OCI-LY3 (cell line): Measurements from ENCODE around the gene CORO6.
A peak's percentile ranks its signal among the peaks of the same experiment; 100 is the strongest.

ENCODE experiments used
- H2AFZ ChIP-seq: fragments of 200-600, 300-600 bp; shearing (Covaris generic); 2 replicates; pipeline ENCODE4 v1.6.0; 2014; ENCODE audit warnings: antibody characterized with exemption, low read depth, low read length
- H3K27ac ChIP-seq: fragments of 200-600, 300-600 bp; sonication (generic); 2 replicates; pipeline ENCODE4 v1.5.1; 2014; ENCODE audit warnings: mild to moderate bottlenecking, low read length, moderate library complexity, mixed read lengths
- H3K27me3 ChIP-seq: fragments of 200-600, 300-600 bp; sonication (generic); 2 replicates; pipeline ENCODE4 v1.6.1; 2014; ENCODE audit warnings: low read depth, low read length, mixed read lengths
- H3K36me3 ChIP-seq: fragments of 200-600, 300-600 bp; sonication (generic); replicated peaks from 2 replicates; pipeline ENCODE3; 2014; ENCODE audit warnings: low read depth, low read length, mixed read lengths
- H3K4me1 ChIP-seq: fragments of 300-600, 200-600 bp; sonication (generic); 2 replicates; pipeline ENCODE4 v1.6.1; 2014; ENCODE audit warnings: low read length, mixed read lengths
- H3K4me2 ChIP-seq: fragments of 200-600, 300-600 bp; sonication (generic); 2 replicates; pipeline ENCODE4 v1.6.1; 2014; ENCODE audit warnings: low read length, mixed read lengths
- H3K4me3 ChIP-seq: fragments of 300-600, 200-600 bp; sonication (generic); 2 replicates; pipeline ENCODE4 v1.5.1; 2014; ENCODE audit warnings: antibody characterized with exemption, mild to moderate bottlenecking, low read length, moderate library complexity
- H3K79me2 ChIP-seq: fragments of 300-600, 200-600 bp; shearing (Covaris generic); 2 replicates; pipeline ENCODE4 v1.6.1; 2014; ENCODE audit warnings: mild to moderate bottlenecking, low read length, mixed read lengths
- H3K9ac ChIP-seq: fragments of 300-600, 200-600 bp; shearing (Covaris generic); 2 replicates; pipeline ENCODE4 v1.6.0; 2014; ENCODE audit warnings: mild to moderate bottlenecking, low read length, moderate library complexity
- H3K9me3 ChIP-seq: fragments of 200-600, 300-600 bp; shearing (Covaris generic); 2 replicates; pipeline ENCODE4 v1.6.1; 2014; ENCODE audit warnings: low read length, mixed read lengths; ENCODE audit not compliant: insufficient read depth
- H4K20me1 ChIP-seq: fragments of 200-600, 300-600 bp; sonication (generic); 2 replicates; pipeline ENCODE4 v1.6.1; 2016; ENCODE audit warnings: low read length, mixed read lengths; ENCODE audit not compliant: insufficient read depth
- CTCF ChIP-seq: fragments of 200-600, 300-600 bp; sonication (generic); IDR thresholded peaks from 2 replicates; pipeline ENCODE4 v1.5.1; 2014; ENCODE audit warnings: antibody characterized with exemption, low read length, low read depth
- EZH2phosphoT487 ChIP-seq: fragments of 200-600 bp; shearing (Covaris generic); IDR thresholded peaks from 2 replicates; pipeline ENCODE4 v1.6.1; 2018; ENCODE audit warnings: antibody characterized with exemption, mixed run types, low read depth

The CORO6 gene

GRCh38 chr17:29595943-29596774 lies 26.6 kb downstream of the CORO6 start:
- Histone ChIP-seq H3K9ac (no peak overlapping the region), H3K4me2 (no peak overlapping the region)
- no peak for TF ChIP-seq CTCF
- no peak for TF ChIP-seq EZH2phosphoT487

GRCh38 chr17:29595107-29595942 lies 27.4 kb downstream of the CORO6 start:
- Histone ChIP-seq H3K4me1 (peaks cover 29% of the 10 kb centered on the region), H3K9ac (no peak overlapping the region), H3K27me3 (no peaks in the 10 kb centered on the region), H3K79me2 (peaks cover 52% of the 10 kb centered on the region), H4K20me1 (no peaks in the 10 kb centered on the region; the same call in 1 of the 2 replicates), H3K27ac (no peak overlapping the region), H3K36me3 (no peaks in the 10 kb centered on the region), H3K9me3 (no peaks in the 10 kb centered on the region), H3K4me2 (no peak overlapping the region; the same call in 1 of the 2 replicates), H2AFZ (no peak overlapping the region), H3K4me3 (no peak overlapping the region)
- no peak for TF ChIP-seq EZH2phosphoT487
- TF ChIP-seq CTCF = no peak

More at GRCh38 chr17:29595943-29596774, 26.6 kb downstream of the CORO6 start:
- Histone ChIP-seq H3K4me3 (no peak overlapping the region), H3K79me2 (peaks cover 54% of the 10 kb centered on the region), H3K36me3 (no peaks in the 10 kb centered on the region), H4K20me1 (no peaks in the 10 kb centered on the region; the same call in 1 of the 2 replicates), H3K4me1 (peaks cover 21% of the 10 kb centered on the region), H3K27me3 (no peaks in the 10 kb centered on the region), H3K9me3 (no peaks in the 10 kb centered on the region), H2AFZ (no peak overlapping the region), H3K27ac (no peak overlapping the region)

GRCh38 chr17:29594519-29595090 lies 28.1 kb downstream of the CORO6 start:
- Histone ChIP-seq H3K9me3 (no peaks in the 10 kb centered on the region), H3K9ac (peak overlapping the region; percentile 67; the same call in 1 of the 2 replicates), H3K4me3 (peak overlapping the region; percentile 81), H4K20me1 (no peaks in the 10 kb centered on the region; the same call in 1 of the 2 replicates), H2AFZ (no peak overlapping the region), H3K4me1 (peaks cover 31% of the 10 kb centered on the region), H3K79me2 (peaks cover 58% of the 10 kb centered on the region), H3K27me3 (no peaks in the 10 kb centered on the region), H3K27ac (no peak overlapping the region), H3K36me3 (no peaks in the 10 kb centered on the region), H3K4me2 (peak overlapping the region; percentile 68)
- no peak for TF ChIP-seq EZH2phosphoT487
- no peak for TF ChIP-seq CTCF
